ENCODE results near the gene COX7B2. TPM values are rescaled to one million over a fixed set of nuclear protein-coding genes. Genes with fewer than 3 reads are reported as not detected.

The COX7B2 gene
- total RNA-seq, 2 experiments from 2014 or later, result not detected

GRCh38 chr4:46852800-46853199, 56.2 kb downstream of the COX7B2 start:
- CTCF ChIA-PET, result interaction anchor here (0.7 to 0.8 kb wide), 2 partner anchors 11 to 980 kb away, joined by 3 read pairs; no protein-coding TSS in a partner anchor
- ATAC-seq (ENCODE audit: poor library complexity) (no peak), DNase-seq (no peak)
- no peak for TF ChIP-seq CTCF (IDR thresholded peaks at IDR 0.05)
- H3K4me1 ChIP-seq (ENCODE audit: insufficient read depth, low read length), result no peaks in the 10 kb centered on the region
- no peak overlapping the region for H3K27ac ChIP-seq (ENCODE audit: low read depth in 1 of 2, low read length in 2 of 2)
- Mint-ChIP-seq H3K4me3 (no peak overlapping the region), H3K9me3 (no peaks in the 10 kb centered on the region), H3K36me3 (ENCODE audit: low read depth) (no peaks in the 10 kb centered on the region), H3K4me1 (ENCODE audit: low read depth) (no peaks in the 10 kb centered on the region), H3K27ac (no peak overlapping the region), H3K27me3 (no peaks in the 10 kb centered on the region)
- POLR2A ChIA-PET, result no interaction called here
- intact Hi-C loops (cut with DNase I, micrococcal nuclease), result no loop called here
- H3K4me3 ChIP-seq (ENCODE audit: low read length), result no peak overlapping the region
- no peaks in the 10 kb centered on the region for H3K27me3 ChIP-seq (ENCODE audit: control insufficient read depth in 1 of 2, insufficient read depth in 2 of 2, low read length in 2 of 2)
- no peaks in the 10 kb centered on the region for H3K9me3 ChIP-seq (ENCODE audit: control insufficient read depth in 1 of 2, insufficient read depth in 1 of 2, low read length in 2 of 2)
- H3K36me3 ChIP-seq (ENCODE audit: insufficient read depth, low read length), result no peaks in the 10 kb centered on the region

DNA sequence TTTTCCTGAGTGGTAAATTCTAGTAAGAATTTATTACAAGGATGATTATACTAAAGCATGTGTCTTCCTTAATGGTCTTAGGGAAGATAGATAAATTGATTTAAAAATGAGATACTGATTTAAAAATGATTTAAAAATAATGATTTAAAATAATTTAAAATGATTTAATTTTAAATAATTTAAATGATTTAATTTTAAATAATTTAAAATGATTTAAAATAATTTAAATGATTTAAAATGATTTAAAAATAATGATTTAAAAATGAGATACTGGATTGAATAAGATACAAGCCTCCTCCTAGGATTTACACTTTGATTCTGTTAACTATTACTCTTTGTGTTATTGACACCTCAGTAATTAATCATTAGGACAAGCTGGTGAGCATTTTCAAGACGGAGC, 59.0 kb downstream of the COX7B2 start:
- ChIA-PET CTCF (no interaction called here), POLR2A (no interaction called here)
- H3K27me3 Mint-ChIP-seq, result no peaks in the 10 kb centered on the region

DNA sequence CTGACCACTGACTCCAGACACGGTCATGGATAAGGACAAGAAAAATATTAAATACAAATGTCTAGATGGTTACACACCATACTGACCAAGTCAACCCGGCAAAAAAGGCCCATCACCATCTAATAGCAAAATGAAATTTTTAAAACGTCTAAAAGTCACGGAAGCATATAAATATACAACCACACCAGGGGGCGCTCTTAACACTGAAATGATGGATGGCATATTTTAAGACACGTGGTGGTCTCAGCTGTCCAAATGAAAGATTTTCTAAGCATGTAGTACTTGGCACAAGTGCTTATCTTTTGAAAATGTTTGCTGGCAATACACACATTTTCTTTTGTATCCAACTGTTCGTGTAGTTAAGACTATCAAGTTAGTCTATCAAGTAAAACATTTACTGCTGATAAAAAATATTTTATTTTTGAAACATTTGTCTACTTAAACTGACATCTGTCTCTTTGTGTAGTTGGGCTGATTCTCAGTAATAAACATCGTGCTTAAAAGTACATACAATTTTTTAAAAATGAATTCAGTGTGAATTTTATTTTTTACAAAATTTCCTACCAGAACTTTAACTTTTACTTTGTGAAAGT, 64.6 kb downstream of the COX7B2 start:
- no peaks in the 10 kb centered on the region for H3K27me3 ChIP-seq (ENCODE audit: control insufficient read depth in 1 of 2, insufficient read depth in 2 of 2, low read length in 2 of 2)
- no peak overlapping the region for H3K4me3 Mint-ChIP-seq
- H3K4me1 Mint-ChIP-seq (ENCODE audit: low read depth), result no peaks in the 10 kb centered on the region
- H3K27ac Mint-ChIP-seq, result no peak overlapping the region
- no peak for ATAC-seq (ENCODE audit: poor library complexity)
- no peaks in the 10 kb centered on the region for H3K9me3 ChIP-seq (ENCODE audit: control insufficient read depth in 1 of 2, insufficient read depth in 1 of 2, low read length in 2 of 2)
- no peak overlapping the region for H3K27ac ChIP-seq (ENCODE audit: low read depth in 1 of 2, low read length in 2 of 2)
- intact Hi-C loops (cut with DNase I, micrococcal nuclease), result loop anchor here (5.0 to 10.0 kb wide), 4 partner anchors 188 to 1090 kb away; partner anchors contain the start of gene GABRB1 (in 1 of the 2)
- no peaks in the 10 kb centered on the region for H3K9me3 Mint-ChIP-seq
- CTCF ChIA-PET, result no interaction called here
- no peaks in the 10 kb centered on the region for H3K36me3 Mint-ChIP-seq (ENCODE audit: low read depth)
- H3K36me3 ChIP-seq (ENCODE audit: insufficient read depth, low read length), result no peaks in the 10 kb centered on the region
- no peak overlapping the region for H3K4me3 ChIP-seq (ENCODE audit: low read length)
- peak in 6 of 14 experiments; percentile 2 to 62 (median 44) for DNase-seq
- POLR2A ChIA-PET, result no interaction called here
- peak; percentile 40 for TF ChIP-seq CTCF (IDR thresholded peaks at IDR 0.05)
- no peaks in the 10 kb centered on the region for H3K4me1 ChIP-seq (ENCODE audit: insufficient read depth, low read length)
- no peaks in the 10 kb centered on the region for H3K27me3 Mint-ChIP-seq

More for the DNA sequence above, 59.0 kb downstream of the COX7B2 start:
- Mint-ChIP-seq H3K4me3 (no peak overlapping the region), H3K9me3 (no peaks in the 10 kb centered on the region), H3K27ac (no peak overlapping the region), H3K36me3 (ENCODE audit: low read depth) (no peaks in the 10 kb centered on the region), H3K4me1 (ENCODE audit: low read depth) (no peaks in the 10 kb centered on the region)
- H3K4me3 ChIP-seq (ENCODE audit: low read length), result no peak overlapping the region
- H3K36me3 ChIP-seq (ENCODE audit: insufficient read depth, low read length), result no peaks in the 10 kb centered on the region
- no peak for TF ChIP-seq CTCF (IDR thresholded peaks at IDR 0.05)
- H3K27ac ChIP-seq (ENCODE audit: low read depth in 1 of 2, low read length in 2 of 2), result no peak overlapping the region
- intact Hi-C loops (cut with DNase I, micrococcal nuclease), result no loop called here
- DNase-seq (no peak), ATAC-seq (ENCODE audit: poor library complexity) (no peak)
- H3K9me3 ChIP-seq (ENCODE audit: control insufficient read depth in 1 of 2, insufficient read depth in 1 of 2, low read length in 2 of 2), result no peaks in the 10 kb centered on the region
- no peaks in the 10 kb centered on the region for H3K27me3 ChIP-seq (ENCODE audit: control insufficient read depth in 1 of 2, insufficient read depth in 2 of 2, low read length in 2 of 2)
- no peaks in the 10 kb centered on the region for H3K4me1 ChIP-seq (ENCODE audit: insufficient read depth, low read length)

Data from CD4-positive, alpha-beta T cell (primary cell).